H9 (cell line): ENCODE data around the gene REXO4. TPM values are rescaled to one million over a fixed set of nuclear protein-coding genes. Genes with fewer than 3 reads are reported as not detected.

Source experiments
- DNase-seq: peaks from one replicate; pipeline ENCODE4 v3.0.0-alpha.2; 2017
- H2AFZ ChIP-seq: one replicate; pipeline ENCODE4 v1.6.1; 2013; ENCODE audit warnings: mild to moderate bottlenecking, low read length, control low read depth, moderate library complexity
- H2AK5ac ChIP-seq: 2 replicates; pipeline ENCODE4 v1.6.1; 2013; ENCODE audit warnings: low read length, control low read depth, mixed read lengths; ENCODE audit not compliant: insufficient read length
- H2BK120ac ChIP-seq: one replicate; pipeline ENCODE4 v1.6.1; 2013; ENCODE audit warnings: low read depth, mild to moderate bottlenecking, low read length, control low read depth, inconsistent platforms; ENCODE audit not compliant: poor library complexity, severe bottlenecking
- H2BK12ac ChIP-seq: 2 replicates; pipeline ENCODE4 v1.6.1; 2013; ENCODE audit warnings: low read length, control low read depth, mixed read lengths, low read depth; ENCODE audit not compliant: insufficient read length
- H2BK15ac ChIP-seq: 2 replicates; pipeline ENCODE4 v1.6.1; 2013; ENCODE audit warnings: low read depth, low read length, control low read depth
- H2BK20ac ChIP-seq: one replicate; pipeline ENCODE4 v1.6.1; 2013; ENCODE audit warnings: low read depth, mild to moderate bottlenecking, low read length, control low read depth, inconsistent platforms; ENCODE audit not compliant: poor library complexity, severe bottlenecking
- H2BK5ac ChIP-seq: 2 replicates; pipeline ENCODE4 v1.6.1; 2013; ENCODE audit warnings: low read length, control low read depth, mixed read lengths; ENCODE audit not compliant: insufficient read length
- H3K14ac ChIP-seq: 2 replicates; pipeline ENCODE4 v1.6.1; 2013; ENCODE audit warnings: low read length, control low read depth; ENCODE audit not compliant: insufficient read depth
- H3K18ac ChIP-seq: 2 replicates; pipeline ENCODE4 v1.6.1; 2013; ENCODE audit warnings: low read depth, mild to moderate bottlenecking, mixed read lengths, low read length, control low read depth; ENCODE audit not compliant: insufficient read length
- H3K23ac ChIP-seq: 2 replicates; pipeline ENCODE4 v1.6.1; 2013; ENCODE audit warnings: low read length, control low read depth, mixed read lengths, low read depth; ENCODE audit not compliant: insufficient read length
- H3K23me2 ChIP-seq: 2 replicates; pipeline ENCODE4 v1.6.1; 2013; ENCODE audit warnings: low read depth, mild to moderate bottlenecking, mixed read lengths, low read length, control low read depth; ENCODE audit not compliant: insufficient read length, poor library complexity, severe bottlenecking
- H3K27ac ChIP-seq: 2 replicates; pipeline ENCODE4 v1.5.1; 2013; ENCODE audit warnings: low read length, control low read depth, mixed read lengths, low read depth; ENCODE audit not compliant: insufficient read length
- H3K27me3 ChIP-seq: 2 replicates; pipeline ENCODE4 v1.6.1; 2013; ENCODE audit warnings: low read length, control low read depth, inconsistent platforms; ENCODE audit not compliant: insufficient read depth
- H3K4ac ChIP-seq: 2 replicates; pipeline ENCODE4 v1.6.1; 2013; ENCODE audit warnings: low read depth, mild to moderate bottlenecking, control low read depth, inconsistent platforms, low read length, moderate library complexity
- H3K4me1 ChIP-seq: 2 replicates; pipeline ENCODE4 v1.6.1; 2013; ENCODE audit warnings: low read length, control low read depth, inconsistent platforms; ENCODE audit not compliant: insufficient read depth
- H3K4me2 ChIP-seq: 2 replicates; pipeline ENCODE4 v1.6.1; 2013; ENCODE audit warnings: low read length, control low read depth, mixed read lengths; ENCODE audit not compliant: insufficient read length, insufficient read depth
- H3K56ac ChIP-seq: 2 replicates; pipeline ENCODE4 v1.6.1; 2013; ENCODE audit warnings: low read depth, mild to moderate bottlenecking, mixed read lengths, low read length, control low read depth; ENCODE audit not compliant: insufficient read length
- H3K79me1 ChIP-seq: 2 replicates; pipeline ENCODE4 v1.6.1; 2013; ENCODE audit warnings: low read depth, mild to moderate bottlenecking, moderate library complexity, low read length, control low read depth, inconsistent platforms; ENCODE audit not compliant: insufficient read depth, poor library complexity, severe bottlenecking
- H3K79me2 ChIP-seq: 2 replicates; pipeline ENCODE4 v1.6.1; 2013; ENCODE audit warnings: low read length, control low read depth, inconsistent platforms; ENCODE audit not compliant: insufficient read depth
- H3K9ac ChIP-seq: 2 replicates; pipeline ENCODE4 v1.6.1; 2013; ENCODE audit warnings: low read length, control low read depth, mixed read lengths; ENCODE audit not compliant: insufficient read length; ENCODE audit errors: extremely low read depth
- H3K9me3 ChIP-seq: one replicate; pipeline ENCODE4 v1.6.1; 2013; ENCODE audit warnings: low read depth, low read length, inconsistent platforms; ENCODE audit not compliant: control insufficient read depth
- H3T11ph ChIP-seq: one replicate; pipeline ENCODE4 v1.6.1; 2013; ENCODE audit warnings: mild to moderate bottlenecking, low read length, control low read depth, inconsistent platforms
- H4K20me1 ChIP-seq: one replicate; pipeline ENCODE4 v1.6.1; 2013; ENCODE audit not compliant: control insufficient read depth, insufficient read length, insufficient read depth
- H4K5ac ChIP-seq: 2 replicates; pipeline ENCODE4 v1.6.1; 2013; ENCODE audit warnings: low read depth, mild to moderate bottlenecking, mixed read lengths, low read length, control low read depth; ENCODE audit not compliant: insufficient read length
- H4K8ac ChIP-seq: replicated peaks from 2 replicates; pipeline ENCODE4 v1.6.1; 2013; ENCODE audit warnings: low read length, control low read depth, mixed read lengths, low read depth; ENCODE audit not compliant: insufficient read length
- H4K91ac ChIP-seq: 2 replicates; pipeline ENCODE4 v1.6.1; 2013; ENCODE audit warnings: low read depth, mild to moderate bottlenecking, moderate library complexity, mixed read lengths, low read length, control low read depth; ENCODE audit not compliant: insufficient read length
- H3K27ac Mint-ChIP-seq, 3 experiments: 2 replicates in 2 of 3; 3 replicates in 1 of 3; pipeline ENCODE4 v1.8.0; 2020 to 2021; ENCODE audit warnings: mixed read lengths in 3 of 3, mild to moderate bottlenecking in 1 of 3, moderate library complexity in 1 of 3
- H3K27me3 Mint-ChIP-seq: 2 replicates; pipeline ENCODE4 v1.8.0; 2021; ENCODE audit warnings: low read depth, mild to moderate bottlenecking, moderate library complexity, mixed read lengths
- H3K36me3 Mint-ChIP-seq, 3 experiments: 2 replicates in 2 of 3; 3 replicates in 1 of 3; pipeline ENCODE4 v1.8.0; 2020 to 2021; ENCODE audit warnings: low read depth in 3 of 3, mixed read lengths in 3 of 3; ENCODE audit not compliant: insufficient read depth in 1 of 3
- H3K4me1 Mint-ChIP-seq, 2 experiments: 2 replicates each; pipeline ENCODE4 v1.8.0; 2020; ENCODE audit warnings: mixed read lengths in 2 of 2
- H3K4me3 Mint-ChIP-seq, 2 experiments: 2 replicates in 1 of 2; 3 replicates in 1 of 2; pipeline ENCODE4 v1.8.0; 2020 to 2021; ENCODE audit warnings: mild to moderate bottlenecking in 2 of 2, mixed read lengths in 2 of 2, moderate library complexity in 1 of 2
- H3K9me3 Mint-ChIP-seq, 2 experiments: 2 replicates in 1 of 2; 3 replicates in 1 of 2; pipeline ENCODE4 v1.8.0; 2020; ENCODE audit warnings: mild to moderate bottlenecking in 2 of 2, mixed read lengths in 2 of 2, moderate library complexity in 1 of 2
- CTCF ChIP-seq: fragments of 200-600 bp; sonication (generic); conservative IDR thresholded peaks from 3 replicates; pipeline ENCODE4 v1.8.0; 2021; ENCODE audit warnings: antibody characterized with exemption, mild to moderate bottlenecking
- WGBS: extraction: QIAGEN DNeasy Blood & Tissue Kit; methylation state at CpG from one replicate; pipeline ENCODE4 v1.1.7; 2013; ENCODE audit warnings: missing lambda C conversion rate, low lambda C conversion rate, mixed read lengths; ENCODE audit not compliant: insufficient read length; ENCODE audit errors: extremely low coverage; 5-methylcytosine and 5-hydroxymethylcytosine counted together
- total RNA-seq: library from RNA; stranded (reverse); gene quantifications from 2 replicates; pipeline ENCODE4 v1.2.1, GENCODE V29; 2021

REXO4 gene
- total RNA-seq, 1 experiment from 2014 or later, result 35.2 TPM

DNA sequence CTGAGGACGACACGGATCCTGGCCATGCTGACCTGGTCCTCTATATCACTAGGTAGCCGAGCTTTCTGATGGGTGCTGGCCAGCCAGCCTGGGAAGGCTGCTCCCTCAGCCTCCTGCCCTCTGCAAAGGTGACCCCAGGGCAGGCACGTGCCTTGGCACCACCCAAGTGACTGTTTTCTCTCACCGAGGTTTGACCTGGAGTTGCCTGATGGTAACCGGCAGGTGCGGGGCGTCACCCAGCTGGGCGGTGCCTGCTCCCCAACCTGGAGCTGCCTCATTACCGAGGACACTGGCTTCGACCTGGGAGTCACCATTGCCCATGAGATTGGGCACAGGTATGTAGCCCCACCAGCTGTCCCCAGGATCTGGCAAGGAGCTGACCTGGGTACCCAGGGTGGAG is 8.2 kb upstream of the REXO4 start:
- Histone ChIP-seq H2BK20ac (no peak overlapping the region), H2AK5ac (no peak overlapping the region), H2BK5ac (no peak overlapping the region), H4K20me1 (no peaks in the 10 kb centered on the region), H2BK15ac (no peak overlapping the region), H3K79me1 (no peaks in the 10 kb centered on the region), H3K9me3 (no peaks in the 10 kb centered on the region), H3K23ac (no peak overlapping the region), H3K4me2 (no peak overlapping the region), H4K91ac (no peak overlapping the region), H3K27me3 (peaks cover 2% of the 10 kb centered on the region; the same call in 1 of the 2 replicates), H3K4me1 (no peaks in the 10 kb centered on the region), H3K23me2 (peaks cover 7% of the 10 kb centered on the region), H4K5ac (no peak overlapping the region), H2BK12ac (no peak overlapping the region), H3K18ac (no peak overlapping the region), H2AFZ (no peak overlapping the region), H3K79me2 (no peaks in the 10 kb centered on the region), H3K27ac (no peak overlapping the region), H2BK120ac (no peak overlapping the region), H3K9ac (no peak overlapping the region), H3K4ac (no peak overlapping the region), H3K14ac (no peak overlapping the region), H3T11ph (no peak overlapping the region), H3K56ac (no peak overlapping the region), H4K8ac (no peak overlapping the region)
- H3K9me3 Mint-ChIP-seq, result peaks cover 4 to 7% of the 10 kb centered on the region in 2 experiments; a peak in 4 of 5 replicates
- H3K4me1 Mint-ChIP-seq, result peaks cover 17 to 22% of the 10 kb centered on the region in 2 experiments
- H3K36me3 Mint-ChIP-seq, result peaks cover 0 to 12% (median 7%) of the 10 kb centered on the region in 3 experiments; a peak in 6 of 7 replicates
- WGBS, result no CpG with 5 or more reads among the region's 11 CpGs
- no peak for DNase-seq
- no peak for TF ChIP-seq CTCF
- peaks cover 24% of the 10 kb centered on the region for H3K27me3 Mint-ChIP-seq
- no peak overlapping the region for H3K4me3 Mint-ChIP-seq
- no peak overlapping the region for H3K27ac Mint-ChIP-seq
